ENCODE measurements around the gene POLR2M. TPM values are rescaled to one million over a fixed set of nuclear protein-coding genes. Genes with fewer than 3 reads are reported as not detected.
A peak's percentile ranks its signal among the peaks of the same experiment; 100 is the strongest.

Gene POLR2M
- polyA plus RNA-seq, 2 of the 4 experiments (the other 2 are of a cell fraction) = 67.9 to 107 TPM

GRCh38 chr15:57665194-57665593 lies 41.3 kb upstream of the POLR2M start:
- no peak overlapping the region for H3K4me3 ChIP-seq
- peaks cover 11% of the 10 kb centered on the region for H3K4me1 ChIP-seq
- no peak for ATAC-seq
- H3K27ac ChIP-seq = no peak overlapping the region
- H3K9me3 ChIP-seq = no peaks in the 10 kb centered on the region
- WGBS (ENCODE audit: missing lambda C conversion rate) = 40% methylated on average over 2 of the region's 2 CpGs
- no peak for DNase-seq (ENCODE audit: low read depth in 1 of 2, low spot score in 1 of 2)
- no peak for FAIRE-seq
- CTCF ChIA-PET = interaction anchor here (0.6 to 7.1 kb wide), 16 partner anchors 8 to 1864 kb away, joined by 3 to 62 read pairs (median 4); partner anchors contain the start of gene ALDH1A2
- POLR2A ChIA-PET = interaction anchor here (1.0 kb wide), 1 partner anchor 41 kb away, joined by 3 read pairs; the partner anchor contains the start of gene POLR2M
- H3K4me2 ChIP-seq = no peak overlapping the region
- TF ChIP-seq CBX2 (IDR thresholded peaks at IDR 0.05; ENCODE audit: borderline replicate concordance, low read depth) (no peak), ZC3H11A (IDR thresholded peaks at IDR 0.05) (no peak), BCL3 (IDR thresholded peaks at IDR 0.05) (no peak), JUNB (IDR thresholded peaks at IDR 0.05) (no peak), HOXA7 (CRISPR knock-in tag; IDR thresholded peaks at IDR 0.05) (no peak), RCOR1 (IDR thresholded peaks at IDR 0.05; ENCODE audit: low read depth, low read length) (no peak), BHLHE40 (IDR thresholded peaks at IDR 0.05; ENCODE audit: low read depth, low read length) (no peak), CHD4 (IDR thresholded peaks at IDR 0.05; ENCODE audit: borderline replicate concordance) (no peak), KDM5A (IDR thresholded peaks at IDR 0.05) (no peak), TFCP2L1 (CRISPR knock-in tag; IDR thresholded peaks at IDR 0.05) (no peak), CHD2 (IDR thresholded peaks at IDR 0.05; ENCODE audit: low read length, partially characterized antibody) (no peak), NFE2L2 (conservative IDR thresholded peaks at IDR 0.05; ENCODE audit: low read length) (no peak), RFX5 (IDR thresholded peaks at IDR 0.05) (no peak), SMC3 (IDR thresholded peaks at IDR 0.05) (no peak)
- TF ChIP-seq, protein P1, sequence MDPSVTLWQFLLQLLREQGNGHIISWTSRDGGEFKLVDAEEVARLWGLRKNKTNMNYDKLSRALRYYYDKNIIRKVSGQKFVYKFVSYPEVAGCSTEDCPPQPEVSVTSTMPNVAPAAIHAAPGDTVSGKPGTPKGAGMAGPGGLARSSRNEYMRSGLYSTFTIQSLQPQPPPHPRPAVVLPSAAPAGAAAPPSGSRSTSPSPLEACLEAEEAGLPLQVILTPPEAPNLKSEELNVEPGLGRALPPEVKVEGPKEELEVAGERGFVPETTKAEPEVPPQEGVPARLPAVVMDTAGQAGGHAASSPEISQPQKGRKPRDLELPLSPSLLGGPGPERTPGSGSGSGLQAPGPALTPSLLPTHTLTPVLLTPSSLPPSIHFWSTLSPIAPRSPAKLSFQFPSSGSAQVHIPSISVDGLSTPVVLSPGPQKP (IDR thresholded peaks at IDR 0.05; ENCODE audit: low read depth, low read length) = no peak
- TF ChIP-seq, protein P2, sequence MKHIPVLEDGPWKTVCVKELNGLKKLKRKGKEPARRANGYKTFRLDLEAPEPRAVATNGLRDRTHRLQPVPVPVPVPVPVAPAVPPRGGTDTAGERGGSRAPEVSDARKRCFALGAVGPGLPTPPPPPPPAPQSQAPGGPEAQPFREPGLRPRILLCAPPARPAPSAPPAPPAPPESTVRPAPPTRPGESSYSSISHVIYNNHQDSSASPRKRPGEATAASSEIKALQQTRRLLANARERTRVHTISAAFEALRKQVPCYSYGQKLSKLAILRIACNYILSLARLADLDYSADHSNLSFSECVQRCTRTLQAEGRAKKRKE (CRISPR knock-in tag; IDR thresholded peaks at IDR 0.05; ENCODE audit: low read depth) = no peak

GRCh38 chr15:57665939-57666338 lies 40.6 kb upstream of the POLR2M start:
- CTCF ChIA-PET = interaction anchor here (1.1 to 7.1 kb wide), 10 partner anchors 12 to 1863 kb away, joined by 3 to 62 read pairs (median 6); partner anchors contain the start of gene POLR2M
- peak; percentile 18 for FAIRE-seq

More at GRCh38 chr15:57665939-57666338, 40.6 kb upstream of the POLR2M start:
- Histone ChIP-seq H3K27ac (no peak overlapping the region), H3K9me3 (no peaks in the 10 kb centered on the region), H3K4me3 (no peak overlapping the region), H3K4me1 (peaks cover 11% of the 10 kb centered on the region), H3K4me2 (no peak overlapping the region)
- no peak for DNase-seq (ENCODE audit: low read depth in 1 of 2, low spot score in 1 of 2)
- ATAC-seq = no peak
- 57% methylated on average over 4 of the region's 4 CpGs for WGBS (ENCODE audit: missing lambda C conversion rate)
- TF ChIP-seq CBX2 (IDR thresholded peaks at IDR 0.05; ENCODE audit: borderline replicate concordance, low read depth) = no peak
- no peak for TF ChIP-seq ZSCAN20 (CRISPR knock-in tag; IDR thresholded peaks at IDR 0.05)
- TF ChIP-seq RAD21 (conservative IDR thresholded peaks at IDR 0.05 in 1 of 2, IDR thresholded peaks at IDR 0.05 in 1 of 2) = no peak
- no peak for TF ChIP-seq HOXA7 (CRISPR knock-in tag; IDR thresholded peaks at IDR 0.05)
- TF ChIP-seq, protein P2 (CRISPR knock-in tag; IDR thresholded peaks at IDR 0.05; ENCODE audit: low read depth) = no peak
- TF ChIP-seq HDAC2 (IDR thresholded peaks at IDR 0.05) = no peak
- no peak for TF ChIP-seq EHF (CRISPR knock-in tag; IDR thresholded peaks at IDR 0.05)
- no peak for TF ChIP-seq CBX8 (IDR thresholded peaks at IDR 0.05)
- no peak for TF ChIP-seq MYC (IDR thresholded peaks at IDR 0.05; ENCODE audit: borderline replicate concordance, low read length)
- TF ChIP-seq KDM1A (IDR thresholded peaks at IDR 0.05; ENCODE audit: low read depth) = no peak
- TF ChIP-seq RARB (CRISPR knock-in tag; IDR thresholded peaks at IDR 0.05) = no peak
- no peak for TF ChIP-seq SMC3 (IDR thresholded peaks at IDR 0.05)
- no peak for TF ChIP-seq EP300 (IDR thresholded peaks at IDR 0.05)
- no peak for TF ChIP-seq BCL3 (IDR thresholded peaks at IDR 0.05)
- no peak for TF ChIP-seq CHD2 (IDR thresholded peaks at IDR 0.05; ENCODE audit: low read length, partially characterized antibody)
- no peak for TF ChIP-seq TP53 (CRISPR knock-in tag; IDR thresholded peaks at IDR 0.05)
- no peak for TF ChIP-seq CEBPB (IDR thresholded peaks at IDR 0.05)
- POLR2A ChIA-PET = interaction anchor here (1.0 kb wide), 1 partner anchor 41 kb away, joined by 3 read pairs; the partner anchor contains the start of gene POLR2M
